ENCODE data around the gene CDH24. TPM values are rescaled to one million over a fixed set of nuclear protein-coding genes. Genes with fewer than 3 reads are reported as not detected.

Gene CDH24
- total and polyA plus RNA-seq, 9 of the 15 experiments (the other 6 are each of a cell fraction or from before 2014, with no cell fraction given): 0.04 to 16.2 (median 4.9) TPM

DNA sequence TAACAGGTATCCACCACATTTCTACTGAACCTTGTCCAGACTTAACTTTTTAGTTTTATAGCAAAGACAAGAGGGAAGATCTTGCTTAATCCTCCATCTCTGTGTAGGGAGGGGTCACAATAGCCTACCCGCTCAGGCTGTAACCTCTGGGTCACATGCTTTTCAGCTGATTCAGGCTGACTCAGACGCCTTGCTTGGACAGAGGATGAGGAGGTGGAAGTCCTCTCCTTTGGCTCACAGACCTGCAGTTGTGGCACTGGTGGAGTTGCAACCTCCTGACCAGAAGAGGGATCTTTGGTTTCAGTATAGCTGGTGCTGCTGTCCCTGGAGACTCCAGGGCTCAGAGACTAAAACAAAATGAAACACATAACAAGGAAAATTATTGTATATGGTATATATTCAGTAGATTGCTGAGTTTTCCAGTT, 21.4 kb upstream of the CDH24 start (continued):
- TF ChIP-seq ZNF140 (CRISPR knock-in tag; IDR thresholded peaks at IDR 0.05): no peak
- no peak for TF ChIP-seq ATF2 (CRISPR knock-in tag; IDR thresholded peaks at IDR 0.05)
- TF ChIP-seq, protein P1, sequence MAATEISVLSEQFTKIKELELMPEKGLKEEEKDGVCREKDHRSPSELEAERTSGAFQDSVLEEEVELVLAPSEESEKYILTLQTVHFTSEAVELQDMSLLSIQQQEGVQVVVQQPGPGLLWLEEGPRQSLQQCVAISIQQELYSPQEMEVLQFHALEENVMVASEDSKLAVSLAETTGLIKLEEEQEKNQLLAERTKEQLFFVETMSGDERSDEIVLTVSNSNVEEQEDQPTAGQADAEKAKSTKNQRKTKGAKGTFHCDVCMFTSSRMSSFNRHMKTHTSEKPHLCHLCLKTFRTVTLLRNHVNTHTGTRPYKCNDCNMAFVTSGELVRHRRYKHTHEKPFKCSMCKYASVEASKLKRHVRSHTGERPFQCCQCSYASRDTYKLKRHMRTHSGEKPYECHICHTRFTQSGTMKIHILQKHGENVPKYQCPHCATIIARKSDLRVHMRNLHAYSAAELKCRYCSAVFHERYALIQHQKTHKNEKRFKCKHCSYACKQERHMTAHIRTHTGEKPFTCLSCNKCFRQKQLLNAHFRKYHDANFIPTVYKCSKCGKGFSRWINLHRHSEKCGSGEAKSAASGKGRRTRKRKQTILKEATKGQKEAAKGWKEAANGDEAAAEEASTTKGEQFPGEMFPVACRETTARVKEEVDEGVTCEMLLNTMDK (IDR thresholded peaks at IDR 0.05; ENCODE audit: borderline replicate concordance, insufficient read depth, low read depth, low read length, poor library complexity, severe bottlenecking): no peak
- TF ChIP-seq ZNF24 (IDR thresholded peaks at IDR 0.05): no peak
- peak in 1 of 2 experiments; percentile 48; a peak in 3 of 4 replicates for TF ChIP-seq RAD21 (CRISPR knock-in tag; conservative IDR thresholded peaks at IDR 0.05 in 1 of 2, IDR thresholded peaks at IDR 0.05 in 1 of 2)
- no peak for TF ChIP-seq ERF (CRISPR knock-in tag; IDR thresholded peaks at IDR 0.05)
- TF ChIP-seq ZFP1 (CRISPR knock-in tag; IDR thresholded peaks at IDR 0.05): no peak
- TF ChIP-seq ZNF830 (CRISPR knock-in tag; IDR thresholded peaks at IDR 0.05): no peak
- TF ChIP-seq PPARD (CRISPR knock-in tag; IDR thresholded peaks at IDR 0.05): no peak
- no peak for TF ChIP-seq HNRNPK (IDR thresholded peaks at IDR 0.05; ENCODE audit: low read depth, low read length, poor library complexity, severe bottlenecking)
- TF ChIP-seq EWSR1 (IDR thresholded peaks at IDR 0.05; ENCODE audit: borderline replicate concordance, low read depth, partially characterized antibody): no peak
- no peak for TF ChIP-seq ZC3H4 (CRISPR knock-in tag; IDR thresholded peaks at IDR 0.05; ENCODE audit: borderline replicate concordance)
- TF ChIP-seq ZNF316 (IDR thresholded peaks at IDR 0.05): peak; percentile 91
- no peak for TF ChIP-seq CBX8 (IDR thresholded peaks at IDR 0.05; ENCODE audit: borderline replicate concordance, extremely low read depth, low read depth, low read length, poor library complexity, severe bottlenecking)
- TF ChIP-seq CXXC5 (CRISPR knock-in tag; IDR thresholded peaks at IDR 0.05): peak; percentile 53
- TF ChIP-seq NKRF (IDR thresholded peaks at IDR 0.05; ENCODE audit: borderline replicate concordance): peak; percentile 48; the same call in 1 of the 2 replicates
- TF ChIP-seq ZZZ3 (IDR thresholded peaks at IDR 0.05): no peak
- no peak for TF ChIP-seq ZNF224 (CRISPR knock-in tag; IDR thresholded peaks at IDR 0.05)
- TF ChIP-seq NR2C2 (CRISPR knock-in tag; IDR thresholded peaks at IDR 0.05): no peak
- TF ChIP-seq NR2C2 (tag; IDR thresholded peaks at IDR 0.05): peak; percentile 92
- no peak for TF ChIP-seq MYBL2 (IDR thresholded peaks at IDR 0.05; ENCODE audit: low read depth)
- TF ChIP-seq MYBL2 (CRISPR knock-in tag; IDR thresholded peaks at IDR 0.05; ENCODE audit: borderline replicate concordance): no peak
- TF ChIP-seq SMC3 (conservative IDR thresholded peaks at IDR 0.05; ENCODE audit: insufficient read depth, low read depth, low read length): no peak
- TF ChIP-seq ZNF76 (CRISPR knock-in tag; IDR thresholded peaks at IDR 0.05; ENCODE audit: borderline replicate concordance): 0 out of 2 replicates have a peak, but pooled peaks have one; percentile 37
- TF ChIP-seq SMARCC2 (IDR thresholded peaks at IDR 0.05; ENCODE audit: low read depth): peak; percentile 73; the same call in 1 of the 2 replicates
